ENCODE data around the gene HAPLN2.

Gene HAPLN2

GRCh38 chr1:156645056-156645455 lies 25.8 kb downstream of the HAPLN2 start:
- no peak for DNase-seq (ENCODE audit: low spot score)

- no peak for DNase-seq (ENCODE audit: low spot score)
Observed at GRCh38 chr1:156645666-156646065, 26.5 kb downstream of the HAPLN2 start.

DNA sequence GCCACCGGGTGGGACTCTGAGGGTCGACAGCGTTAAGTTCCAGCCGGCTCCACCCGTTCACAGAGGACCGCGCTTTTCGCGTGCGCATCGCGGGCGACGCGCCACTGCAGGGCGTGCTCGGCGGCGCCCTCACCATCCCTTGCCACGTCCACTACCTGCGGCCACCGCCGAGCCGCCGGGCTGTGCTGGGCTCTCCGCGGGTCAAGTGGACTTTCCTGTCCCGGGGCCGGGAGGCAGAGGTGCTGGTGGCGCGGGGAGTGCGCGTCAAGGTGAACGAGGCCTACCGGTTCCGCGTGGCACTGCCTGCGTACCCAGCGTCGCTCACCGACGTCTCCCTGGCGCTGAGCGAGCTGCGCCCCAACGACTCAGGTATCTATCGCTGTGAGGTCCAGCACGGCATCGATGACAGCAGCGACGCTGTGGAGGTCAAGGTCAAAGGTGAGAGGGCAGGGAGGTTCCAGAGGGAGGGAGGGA lies 27.6 kb downstream of the HAPLN2 start:
- DNase-seq (ENCODE audit: low spot score): no peak

GRCh38 chr1:156647351-156647750 lies 28.1 kb downstream of the HAPLN2 start:
- no peak for DNase-seq (ENCODE audit: low spot score)

DNA sequence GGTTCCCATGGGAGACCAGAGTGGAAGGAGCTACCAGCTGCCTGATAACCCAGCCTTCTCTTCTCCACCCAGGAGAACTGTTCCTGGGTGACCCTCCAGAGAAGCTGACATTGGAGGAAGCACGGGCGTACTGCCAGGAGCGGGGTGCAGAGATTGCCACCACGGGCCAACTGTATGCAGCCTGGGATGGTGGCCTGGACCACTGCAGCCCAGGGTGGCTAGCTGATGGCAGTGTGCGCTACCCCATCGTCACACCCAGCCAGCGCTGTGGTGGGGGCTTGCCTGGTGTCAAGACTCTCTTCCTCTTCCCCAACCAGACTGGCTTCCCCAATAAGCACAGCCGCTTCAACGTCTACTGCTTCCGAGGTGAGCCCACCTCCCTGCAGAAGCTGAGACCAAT lies 29.3 kb downstream of the HAPLN2 start:
- no peak for DNase-seq (ENCODE audit: low spot score)

GRCh38 chr1:156648951-156649350 lies 29.7 kb downstream of the HAPLN2 start:
- no peak for DNase-seq (ENCODE audit: low spot score)

DNA sequence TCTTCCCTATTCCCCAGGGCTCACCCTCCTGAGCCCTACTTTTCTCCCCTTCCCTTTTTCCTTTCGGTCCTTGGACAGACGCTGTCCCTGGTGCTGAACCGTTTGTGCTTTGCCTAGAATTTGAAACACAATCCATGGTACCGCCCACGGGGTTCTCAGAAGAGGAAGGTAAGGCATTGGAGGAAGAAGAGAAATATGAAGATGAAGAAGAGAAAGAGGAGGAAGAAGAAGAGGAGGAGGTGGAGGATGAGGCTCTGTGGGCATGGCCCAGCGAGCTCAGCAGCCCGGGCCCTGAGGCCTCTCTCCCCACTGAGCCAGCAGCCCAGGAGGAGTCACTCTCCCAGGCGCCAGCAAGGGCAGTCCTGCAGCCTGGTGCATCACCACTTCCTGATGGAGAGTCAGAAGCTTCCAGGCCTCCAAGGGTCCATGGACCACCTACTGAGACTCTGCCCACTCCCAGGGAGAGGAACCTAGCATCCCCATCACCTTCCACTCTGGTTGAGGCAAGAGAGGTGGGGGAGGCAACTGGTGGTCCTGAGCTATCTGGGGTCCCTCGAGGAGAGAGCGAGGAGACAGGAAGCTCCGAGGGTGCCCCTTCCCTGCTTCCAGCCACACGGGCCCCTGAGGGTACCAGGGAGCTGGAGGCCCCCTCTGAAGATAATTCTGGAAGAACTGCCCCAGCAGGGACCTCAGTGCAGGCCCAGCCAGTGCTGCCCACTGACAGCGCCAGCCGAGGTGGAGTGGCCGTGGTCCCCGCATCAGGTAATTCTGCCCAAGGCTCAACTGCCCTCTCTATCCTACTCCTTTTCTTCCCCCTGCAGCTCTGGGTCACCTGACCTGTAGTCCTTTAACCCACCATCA lies 33.1 kb downstream of the HAPLN2 start:
- DNase-seq (ENCODE audit: low spot score): no peak

DNA sequence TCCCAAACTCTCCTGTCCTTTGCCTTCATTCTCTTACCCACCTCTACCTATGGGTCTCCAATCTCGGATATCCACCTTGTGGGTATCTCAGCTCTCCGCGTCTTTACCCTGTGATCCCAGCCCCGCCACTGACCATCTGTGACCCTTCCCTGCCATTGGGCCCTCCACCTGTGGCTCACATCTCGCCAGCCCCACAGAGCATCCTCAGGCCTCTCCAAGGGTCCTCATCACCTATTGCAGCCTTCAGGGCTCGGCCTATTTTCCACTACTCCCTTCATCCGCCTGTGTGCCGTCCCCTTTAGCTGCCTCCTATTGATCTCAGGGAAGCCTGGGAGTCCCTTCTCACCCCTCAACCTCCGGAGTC lies 33.8 kb downstream of the HAPLN2 start:
- no peak for DNase-seq (ENCODE audit: low spot score)

GRCh38 chr1:156654700-156655099 lies 35.5 kb downstream of the HAPLN2 start:
- no peak for DNase-seq (ENCODE audit: low spot score)

DNA sequence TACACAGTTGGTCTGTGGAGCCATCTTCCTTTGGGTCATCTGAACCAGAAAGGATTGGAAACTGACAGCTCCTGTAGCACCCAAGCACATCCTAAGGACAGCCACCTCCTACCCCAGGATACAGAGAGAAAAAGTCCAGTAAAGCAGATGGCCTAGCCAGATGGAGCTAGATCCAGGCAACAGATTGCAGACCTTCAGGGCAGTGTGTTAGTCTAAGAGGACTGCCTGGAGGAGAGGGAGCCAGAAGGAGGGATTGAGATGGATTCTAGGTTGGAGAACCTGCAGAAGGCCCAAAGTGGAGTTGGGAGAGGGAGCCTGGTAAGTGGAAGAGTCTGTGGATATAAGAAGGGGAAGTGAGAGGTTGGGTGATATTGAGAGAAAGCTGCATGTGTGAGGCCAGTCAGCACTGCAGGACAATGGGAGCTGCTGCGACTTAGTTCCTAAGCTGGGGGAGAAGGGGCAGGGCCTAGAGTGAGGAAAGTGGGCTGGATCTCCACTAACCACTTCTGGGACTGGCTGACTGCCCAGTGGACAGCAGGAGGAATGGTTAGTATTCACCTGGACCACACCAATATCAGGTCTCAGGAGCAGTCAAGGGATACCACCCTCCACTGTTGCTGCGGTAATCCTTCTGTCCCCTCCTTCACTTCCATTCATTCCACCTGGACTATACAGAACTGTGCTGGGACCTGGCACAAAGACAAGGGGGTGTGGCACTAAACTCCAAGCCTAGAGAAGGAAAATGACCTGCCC lies 36.1 kb downstream of the HAPLN2 start:
- DNase-seq (ENCODE audit: low spot score): no peak

- no peak for DNase-seq (ENCODE audit: low spot score)
Observed at GRCh38 chr1:156655904-156656516, 36.8 kb downstream of the HAPLN2 start.

DNA sequence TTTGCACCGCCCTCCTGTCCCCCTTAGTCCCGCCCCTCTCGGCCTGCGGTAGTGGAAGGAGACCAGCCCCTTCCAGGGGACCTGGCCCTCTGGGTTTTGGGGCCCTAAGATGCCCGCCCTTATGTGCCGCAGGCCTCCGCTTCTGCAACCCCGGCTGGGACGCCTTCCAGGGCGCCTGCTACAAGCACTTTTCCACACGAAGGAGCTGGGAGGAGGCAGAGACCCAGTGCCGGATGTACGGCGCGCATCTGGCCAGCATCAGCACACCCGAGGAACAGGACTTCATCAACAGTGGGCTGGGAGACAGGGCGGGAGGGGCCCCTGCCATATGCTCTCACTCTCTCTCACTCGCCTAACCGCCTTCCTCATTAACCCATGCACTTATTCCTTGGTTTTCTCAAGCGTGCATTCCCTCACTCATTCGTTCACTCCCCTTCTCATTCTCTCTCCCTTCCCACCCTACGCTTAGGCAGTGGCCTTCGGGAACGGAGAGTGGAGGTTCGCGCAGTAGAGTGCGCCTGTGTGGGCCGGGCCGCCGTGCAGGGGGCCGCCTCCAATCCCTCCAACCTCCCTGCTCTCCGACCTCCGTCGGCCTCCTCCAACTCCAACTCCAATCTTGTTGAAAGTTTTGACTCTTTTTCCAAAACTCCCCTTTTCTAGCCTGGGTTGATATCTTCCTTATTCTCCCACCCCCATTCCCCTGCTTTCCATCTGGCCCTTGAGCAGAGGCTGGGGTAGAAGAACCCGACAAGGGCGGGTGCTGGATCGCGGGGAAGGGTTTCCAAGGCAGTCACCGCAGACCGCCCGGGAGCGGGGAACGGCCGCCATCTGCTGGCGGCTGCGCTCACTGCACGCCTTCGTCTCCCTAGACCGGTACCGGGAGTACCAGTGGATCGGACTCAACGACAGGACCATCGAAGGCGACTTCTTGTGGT lies 37.9 kb downstream of the HAPLN2 start:
- DNase-seq (ENCODE audit: low spot score): peak; percentile 93

DNA sequence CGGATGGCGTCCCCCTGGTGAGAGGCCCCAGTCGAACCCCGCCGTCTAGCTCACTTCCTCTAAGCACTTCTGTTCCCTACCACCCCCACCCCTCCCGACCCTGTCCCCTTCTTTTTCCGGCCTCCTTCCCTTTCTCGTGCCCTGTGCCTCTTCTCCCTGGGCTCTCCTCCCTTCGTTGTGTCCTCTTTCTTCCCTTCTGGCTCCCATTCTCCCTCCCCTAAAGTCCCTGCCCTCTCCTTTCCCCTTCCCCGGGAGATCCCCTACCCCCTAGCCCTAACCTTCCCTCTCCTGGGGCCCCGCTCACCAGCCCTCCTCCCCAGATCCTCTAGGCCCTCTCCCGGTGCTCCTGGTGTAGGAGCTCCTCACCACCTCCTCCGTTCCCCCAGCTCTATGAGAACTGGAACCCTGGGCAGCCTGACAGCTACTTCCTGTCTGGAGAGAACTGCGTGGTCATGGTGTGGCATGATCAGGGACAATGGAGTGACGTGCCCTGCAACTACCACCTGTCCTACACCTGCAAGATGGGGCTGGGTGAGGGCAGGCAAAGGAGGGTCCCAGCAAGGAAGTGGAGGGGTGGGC lies 38.6 kb downstream of the HAPLN2 start:
- DNase-seq (ENCODE audit: low spot score): no peak

- DNase-seq (ENCODE audit: low spot score): no peak
Observed at GRCh38 chr1:156658496-156658895, 39.3 kb downstream of the HAPLN2 start.

GRCh38 chr1:156658945-156659574 lies 39.8 kb downstream of the HAPLN2 start:
- no peak for DNase-seq (ENCODE audit: low spot score)

- no peak for DNase-seq (ENCODE audit: low spot score)
Observed at GRCh38 chr1:156659661-156659987, 40.4 kb downstream of the HAPLN2 start.

GRCh38 chr1:156659988-156660751 lies 41.0 kb downstream of the HAPLN2 start:
- DNase-seq (ENCODE audit: low spot score): peak; percentile 100

- DNase-seq (ENCODE audit: low spot score): no peak
Observed at GRCh38 chr1:156660752-156661112, 41.5 kb downstream of the HAPLN2 start.

DNA sequence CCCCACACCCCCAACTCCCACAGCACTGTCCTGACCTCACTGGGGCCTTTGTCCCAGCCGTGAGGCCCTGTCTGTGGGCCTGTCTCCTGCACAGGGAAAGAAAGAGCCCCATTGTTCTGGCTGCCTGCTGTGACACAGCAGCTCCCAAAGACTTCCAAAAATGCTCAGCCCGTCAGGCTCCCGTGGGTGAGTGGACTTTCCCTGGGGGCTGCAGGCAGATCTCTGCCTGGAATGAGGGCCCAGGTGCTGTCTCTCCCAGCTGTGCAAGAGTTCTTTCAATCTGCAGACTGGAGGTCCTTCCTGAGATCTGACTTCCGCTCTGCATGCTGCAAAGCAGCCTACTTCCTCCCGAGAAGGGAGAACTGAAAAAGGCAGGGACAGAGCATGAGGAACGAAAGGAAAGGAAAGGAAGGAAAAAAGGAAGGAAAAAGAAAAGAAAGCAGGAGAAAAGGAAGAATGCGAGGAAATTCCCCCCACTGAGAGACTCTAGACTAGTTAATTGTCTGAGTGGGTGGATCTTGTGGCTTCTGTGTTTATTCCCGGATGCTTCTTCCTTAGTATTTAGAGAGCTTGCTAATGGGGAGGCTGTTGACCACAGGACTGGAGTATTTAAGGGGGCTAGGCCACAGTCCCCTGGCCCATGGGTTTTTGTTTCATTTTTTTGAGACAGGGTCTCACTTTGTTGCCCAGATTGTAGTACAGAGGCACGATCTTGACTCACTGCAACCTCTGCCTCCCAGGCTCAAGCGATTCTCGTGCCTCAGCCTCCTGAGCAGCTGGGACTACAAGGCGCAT lies 43.0 kb downstream of the HAPLN2 start:
- no peak for DNase-seq (ENCODE audit: low spot score)

- DNase-seq (ENCODE audit: low spot score): no peak
Observed at GRCh38 chr1:156662800-156663055, 43.5 kb downstream of the HAPLN2 start.
